NOMO-1 (cell line): ENCODE data around the gene SNX27.

ENCODE experiments used
- DNase-seq, 2 experiments: peaks; one replicate each; lab custom pipeline; 2025; ENCODE audit not compliant: unreplicated experiment in 2 of 2; lab: John Stamatoyannopoulos, UW

Gene SNX27

DNA sequence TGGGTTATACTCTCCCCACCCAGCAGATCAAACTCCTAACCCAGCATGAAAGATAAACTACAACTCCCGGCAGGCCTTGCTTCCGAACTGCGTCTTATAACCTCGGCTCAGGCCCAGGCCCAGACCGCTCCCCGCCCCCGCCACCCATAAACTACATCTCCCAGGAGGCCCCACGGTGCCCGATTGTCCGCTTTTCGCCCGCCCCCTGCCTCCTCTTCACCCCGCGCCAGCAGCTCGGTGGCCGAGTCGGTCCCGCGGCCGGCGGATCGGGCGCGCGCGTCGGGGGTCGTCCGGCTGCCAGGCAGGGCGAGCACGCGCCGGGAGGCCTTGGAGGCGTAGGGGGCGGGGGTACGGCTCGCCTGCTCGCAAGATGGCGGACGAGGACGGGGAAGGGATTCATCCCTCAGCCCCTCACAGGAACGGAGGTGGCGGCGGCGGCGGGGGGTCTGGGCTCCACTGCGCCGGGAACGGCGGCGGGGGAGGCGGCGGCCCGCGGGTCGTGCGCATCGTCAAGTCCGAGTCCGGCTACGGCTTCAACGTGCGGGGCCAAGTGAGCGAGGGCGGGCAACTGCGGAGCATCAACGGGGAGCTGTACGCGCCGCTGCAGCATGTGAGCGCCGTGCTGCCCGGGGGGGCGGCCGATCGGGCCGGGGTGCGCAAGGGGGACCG, at the start of gene SNX27:
TSS of gene SNX27 (plus strand) at position 219 of the 669 bp plus-strand sequence. CDS start at position 371, 152 bp downstream.
- DNase-seq, result peak; percentile 91 to 93

DNA sequence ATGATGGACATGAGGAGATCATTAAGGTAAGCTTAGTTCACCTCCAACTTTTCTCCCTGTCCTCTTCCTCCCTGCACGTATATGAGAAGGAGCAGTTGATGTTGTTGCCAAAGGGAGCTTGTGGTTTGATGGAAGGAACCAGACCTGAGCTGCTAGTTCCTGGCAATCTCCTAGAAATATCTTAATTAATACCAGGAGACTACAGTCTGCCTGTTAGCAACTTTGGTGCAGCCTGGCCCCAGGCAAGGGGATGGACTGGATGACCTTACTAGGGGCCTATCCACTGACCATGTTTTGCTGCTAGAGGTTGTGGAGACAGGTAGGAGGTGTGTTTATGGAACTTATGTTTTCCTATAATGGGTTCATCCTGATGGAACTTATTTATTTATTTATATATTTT, 49.2 kb upstream of the SNX27 start:
- no peak for DNase-seq

DNA sequence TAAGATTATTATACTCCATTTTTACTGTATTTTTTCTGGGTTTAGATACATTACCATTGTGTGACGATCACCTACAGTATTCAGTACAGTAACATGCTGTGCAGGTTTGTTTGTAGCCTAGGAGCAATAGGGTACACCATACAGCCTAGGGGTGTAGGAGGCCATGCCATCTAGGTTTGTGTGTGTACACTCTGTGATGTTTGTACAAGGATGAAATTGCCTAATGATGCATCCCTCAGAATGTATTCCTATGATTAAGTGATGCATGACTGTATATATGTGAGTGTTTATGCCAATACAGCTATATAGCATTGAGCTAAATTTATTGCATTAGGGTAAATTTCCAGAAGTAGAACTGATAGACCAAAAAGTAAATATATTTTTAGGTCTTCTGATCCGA, 48.5 kb upstream of the SNX27 start:
- no peak for DNase-seq

GRCh38 chr1:151565502-151566189, 46.2 kb upstream of the SNX27 start:
- no peak for DNase-seq

DNA sequence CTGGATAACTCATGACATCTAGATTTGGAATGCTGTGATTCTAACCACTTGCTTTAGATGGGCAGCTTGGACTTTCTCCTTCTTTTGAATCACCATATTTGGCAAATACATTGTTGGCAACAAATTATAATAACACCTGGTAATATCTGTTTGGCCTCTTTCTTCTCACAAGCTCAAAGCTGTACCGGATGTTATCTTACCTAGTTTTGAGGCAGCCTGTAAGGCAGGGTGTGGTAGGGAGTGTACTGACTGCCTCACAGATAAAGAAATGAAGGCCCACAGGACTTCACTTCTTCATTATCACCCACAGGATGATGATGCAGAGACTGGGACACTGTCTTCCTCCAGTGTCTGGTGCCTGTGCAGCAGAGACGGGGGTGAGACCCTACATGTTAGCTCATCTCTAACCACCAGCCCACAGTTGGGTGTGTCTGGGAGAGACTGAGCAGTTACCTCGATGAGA, 43.2 kb upstream of the SNX27 start:
- no peak for DNase-seq

- DNase-seq, result no peak
Measured at GRCh38 chr1:151570819-151571218, 41.0 kb upstream of the SNX27 start.

GRCh38 chr1:151574575-151575529, 37.0 kb upstream of the SNX27 start:
- DNase-seq, result no peak

GRCh38 chr1:151577173-151577572, 34.7 kb upstream of the SNX27 start:
- DNase-seq, result no peak

GRCh38 chr1:151578941-151579340, 32.9 kb upstream of the SNX27 start:
- DNase-seq, result no peak

DNA sequence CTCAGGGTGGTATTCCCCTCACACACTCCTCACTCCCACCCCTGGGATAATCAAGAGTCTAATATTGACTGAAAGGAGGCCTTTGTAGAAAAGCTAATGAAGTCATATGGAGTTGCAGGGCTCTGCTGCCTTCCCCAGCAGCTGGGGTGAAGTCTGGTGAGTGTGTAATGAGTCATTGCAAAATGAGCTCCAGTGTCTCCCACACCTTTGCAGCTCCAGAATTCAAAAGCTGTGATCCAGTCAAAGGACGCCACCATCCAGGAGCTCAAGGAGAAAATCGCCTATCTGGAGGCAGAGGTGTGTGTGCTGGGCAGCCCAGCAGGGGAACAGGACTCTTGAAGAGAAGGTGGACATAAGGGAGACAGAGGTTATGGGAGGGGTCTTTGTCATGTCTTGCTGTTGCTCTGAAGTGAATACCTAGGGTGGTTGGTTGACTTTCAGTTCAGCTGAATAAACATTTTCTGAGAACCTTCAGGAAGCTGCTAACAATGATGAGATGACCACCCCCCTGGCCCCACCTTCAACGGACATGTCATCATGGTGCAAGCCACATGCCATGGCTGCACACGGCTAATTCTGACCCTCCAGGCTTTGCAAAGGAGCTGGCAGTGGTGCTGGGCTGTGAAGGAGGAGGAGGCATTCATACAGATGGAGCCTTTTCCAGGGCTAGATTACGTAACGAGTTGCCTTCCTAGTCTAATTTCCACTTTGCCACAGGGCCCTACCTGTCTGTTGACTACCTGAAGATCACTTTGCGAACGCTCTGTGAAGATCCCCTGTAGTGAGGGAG, 32.2 kb upstream of the SNX27 start:
- no peak for DNase-seq

DNA sequence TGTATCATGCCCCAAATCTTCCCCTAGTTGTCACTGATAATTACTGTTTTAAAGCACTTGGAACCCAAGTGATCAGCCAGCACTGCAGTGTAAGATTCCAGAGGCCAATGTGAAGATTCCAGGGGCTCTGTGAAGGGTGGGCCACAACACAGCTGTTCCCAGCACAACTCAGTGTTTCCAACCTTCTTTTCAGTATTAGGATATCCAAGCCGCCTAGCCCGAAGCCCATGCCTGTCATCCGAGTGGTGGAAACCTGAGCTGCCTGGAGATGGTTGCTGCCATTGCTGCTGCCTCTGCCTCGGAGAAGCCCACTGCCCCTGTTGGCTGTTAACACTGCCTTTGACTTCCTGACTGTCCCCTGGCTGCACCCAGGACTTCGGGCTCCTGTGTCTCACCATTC, 30.4 kb upstream of the SNX27 start:
- DNase-seq, result no peak

DNA sequence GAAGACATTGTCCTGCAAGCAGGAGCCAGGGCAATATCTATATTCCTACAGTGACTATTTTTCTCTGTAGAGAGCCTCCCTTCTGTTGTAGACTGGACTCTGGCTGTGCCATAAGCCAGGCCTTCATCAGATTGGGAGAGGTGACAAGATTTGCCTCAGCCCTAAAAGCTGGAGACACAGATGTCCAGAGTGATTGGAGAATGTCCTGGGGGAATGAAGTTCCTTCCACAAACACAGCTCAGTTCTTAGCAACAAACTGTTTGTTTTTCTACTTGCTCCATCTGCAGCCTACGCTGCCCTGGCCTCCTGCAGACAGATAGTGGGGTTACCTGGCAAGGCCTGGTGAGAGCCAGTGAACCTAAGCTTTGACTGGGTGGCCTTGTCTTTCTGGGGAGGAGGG, 29.9 kb upstream of the SNX27 start:
- no peak for DNase-seq

GRCh38 chr1:151583796-151584195, 28.1 kb upstream of the SNX27 start:
- no peak for DNase-seq

- DNase-seq, result no peak
Measured at GRCh38 chr1:151584278-151584677, 27.6 kb upstream of the SNX27 start.

DNA sequence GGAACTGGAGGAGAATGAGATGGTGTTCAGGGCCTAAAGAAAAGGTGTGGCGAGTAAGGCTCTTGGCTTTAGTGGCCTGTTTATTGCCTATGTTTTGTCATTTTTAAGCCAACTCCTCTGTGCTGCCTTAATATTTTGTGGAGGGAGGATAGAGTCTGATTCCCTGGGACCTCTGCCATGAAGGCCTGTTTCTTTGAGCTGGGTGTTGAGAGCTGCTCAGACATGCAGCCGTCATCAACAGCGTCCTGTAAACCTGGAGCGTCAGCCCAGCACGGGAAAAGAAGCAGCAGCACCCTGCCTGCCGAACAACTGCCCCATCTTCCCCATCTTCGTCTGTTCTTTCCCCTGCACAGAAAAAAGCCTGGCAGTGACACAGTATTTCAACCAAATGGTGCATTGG, 27.1 kb upstream of the SNX27 start:
- no peak for DNase-seq

DNA sequence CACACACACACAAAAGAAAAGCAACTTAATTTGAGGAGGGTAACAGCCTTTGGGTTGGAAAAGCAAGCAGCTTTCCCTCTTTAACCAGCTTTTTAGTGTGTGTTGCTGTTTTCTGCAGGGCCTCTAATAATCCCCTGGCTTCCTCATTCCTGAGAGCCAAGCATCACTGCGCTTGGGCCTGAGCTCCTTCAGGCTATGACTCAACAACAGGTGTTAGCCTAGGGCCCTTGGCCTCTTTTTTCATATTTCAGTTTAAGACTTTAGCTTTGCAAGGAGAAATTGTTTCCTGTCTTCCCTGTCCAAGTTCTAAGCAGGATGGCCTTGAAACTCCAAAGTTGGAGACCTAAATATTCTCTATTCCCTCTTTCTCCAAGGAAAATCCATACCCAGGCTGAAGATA, 26.2 kb upstream of the SNX27 start:
- peak; percentile 42 to 66 for DNase-seq

GRCh38 chr1:151590961-151591360, 20.9 kb upstream of the SNX27 start:
- no peak for DNase-seq

DNA sequence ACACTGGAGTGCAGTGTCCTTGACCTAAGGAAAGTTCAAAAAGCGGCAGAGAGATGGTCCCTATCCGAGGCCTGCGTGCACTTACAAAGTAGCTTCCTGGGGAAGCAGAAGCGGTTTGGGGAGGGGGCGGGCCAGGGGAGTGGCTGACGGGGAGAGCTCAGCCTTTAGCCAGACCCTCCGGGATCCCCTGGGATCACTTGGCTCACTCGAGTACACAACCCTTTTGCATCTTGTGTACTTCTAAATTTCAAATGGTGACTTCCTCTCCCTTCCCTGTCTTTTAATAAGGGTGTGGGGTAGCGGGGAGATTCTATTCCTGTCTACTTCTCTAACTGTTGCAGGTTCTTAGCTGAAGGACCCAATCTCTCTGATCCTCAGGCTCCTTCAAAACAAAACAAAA, 18.1 kb upstream of the SNX27 start:
- DNase-seq, result no peak

DNA sequence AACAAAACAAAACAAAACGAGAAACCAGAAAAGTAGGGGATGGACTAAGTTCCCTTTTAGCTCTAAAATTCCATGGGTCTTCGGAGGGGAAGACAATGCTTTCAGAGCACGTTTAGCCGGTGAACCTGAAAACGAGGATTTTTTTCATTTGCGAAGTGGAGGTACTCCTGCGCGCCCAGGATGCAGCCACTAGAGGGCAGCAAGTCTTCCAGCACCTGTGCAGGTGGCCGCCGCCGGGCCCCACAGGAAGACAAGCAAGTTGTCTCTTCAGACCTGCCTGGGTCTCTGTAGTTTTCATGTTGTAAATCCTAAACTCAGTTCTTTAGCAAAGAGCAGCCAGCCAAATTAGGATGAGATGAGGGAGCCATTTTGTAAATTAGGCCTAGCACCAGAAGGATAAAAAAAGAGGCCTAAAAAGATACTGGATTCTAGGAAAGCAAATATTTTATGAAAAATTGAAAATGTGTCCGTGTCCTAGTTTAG, 17.7 kb upstream of the SNX27 start:
- peak; percentile 41 to 64 for DNase-seq

DNA sequence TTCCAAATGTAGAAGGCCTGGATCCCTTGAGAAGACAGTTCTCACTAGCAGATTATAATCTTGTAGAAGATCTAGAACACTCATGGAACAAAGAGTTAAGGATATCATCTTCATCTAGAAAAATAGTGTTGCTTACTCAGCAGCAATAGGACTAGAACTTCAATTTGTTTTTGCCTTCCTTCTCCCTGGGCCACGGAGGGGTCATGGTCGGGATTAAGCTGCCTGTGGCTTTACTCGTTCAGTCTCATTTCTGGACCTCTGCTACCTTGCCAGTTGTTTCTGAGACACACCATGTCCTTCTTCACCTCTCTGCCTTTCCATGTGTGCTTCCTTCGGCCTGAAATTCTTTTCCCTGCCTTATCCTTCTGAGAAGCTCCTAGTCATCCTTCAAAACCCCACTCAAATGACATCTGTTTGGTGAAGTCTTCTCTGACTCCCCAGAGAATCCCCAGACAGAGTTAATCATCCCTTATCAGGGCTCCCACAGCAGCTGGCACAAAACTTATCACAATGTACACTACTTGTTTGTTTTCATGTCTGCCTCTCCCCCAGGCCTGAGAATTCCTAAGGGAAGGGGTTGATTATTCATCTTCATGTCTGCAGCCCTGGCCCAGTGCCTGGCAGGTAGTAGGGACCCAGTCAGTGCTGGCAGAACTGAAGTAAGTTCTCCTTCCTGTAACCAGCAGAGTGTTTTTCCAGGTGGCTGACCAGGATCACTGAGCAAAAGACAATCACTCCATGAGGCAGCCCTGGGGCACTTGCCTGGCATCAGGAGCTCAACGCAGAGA, 15.5 kb upstream of the SNX27 start:
- DNase-seq, result no peak
